AG10803 (cell line): Measurements from ENCODE around the gene POLA2.

Source experiments
- DNase-seq: peaks from one replicate; pipeline ENCODE4 v3.0.0; 2010; ENCODE audit warnings: low read depth
- H3K4me3 ChIP-seq: 2 replicates; pipeline ENCODE4 v1.5.1; 2011; ENCODE audit warnings: mild to moderate bottlenecking, low read length, control low read depth
- CTCF ChIP-seq: conservative IDR thresholded peaks from 2 replicates; pipeline ENCODE4 v1.5.1; 2011; ENCODE audit warnings: mild to moderate bottlenecking, low read length, control low read depth, inconsistent platforms

Gene POLA2

GRCh38 chr11:65316227-65317024 lies 54.7 kb downstream of the POLA2 start:
- no peak; the same call in 1 of the 2 replicates for TF ChIP-seq CTCF
- H3K4me3 ChIP-seq, result peak overlapping the region; percentile 94
- DNase-seq, result peak; percentile 100

DNA sequence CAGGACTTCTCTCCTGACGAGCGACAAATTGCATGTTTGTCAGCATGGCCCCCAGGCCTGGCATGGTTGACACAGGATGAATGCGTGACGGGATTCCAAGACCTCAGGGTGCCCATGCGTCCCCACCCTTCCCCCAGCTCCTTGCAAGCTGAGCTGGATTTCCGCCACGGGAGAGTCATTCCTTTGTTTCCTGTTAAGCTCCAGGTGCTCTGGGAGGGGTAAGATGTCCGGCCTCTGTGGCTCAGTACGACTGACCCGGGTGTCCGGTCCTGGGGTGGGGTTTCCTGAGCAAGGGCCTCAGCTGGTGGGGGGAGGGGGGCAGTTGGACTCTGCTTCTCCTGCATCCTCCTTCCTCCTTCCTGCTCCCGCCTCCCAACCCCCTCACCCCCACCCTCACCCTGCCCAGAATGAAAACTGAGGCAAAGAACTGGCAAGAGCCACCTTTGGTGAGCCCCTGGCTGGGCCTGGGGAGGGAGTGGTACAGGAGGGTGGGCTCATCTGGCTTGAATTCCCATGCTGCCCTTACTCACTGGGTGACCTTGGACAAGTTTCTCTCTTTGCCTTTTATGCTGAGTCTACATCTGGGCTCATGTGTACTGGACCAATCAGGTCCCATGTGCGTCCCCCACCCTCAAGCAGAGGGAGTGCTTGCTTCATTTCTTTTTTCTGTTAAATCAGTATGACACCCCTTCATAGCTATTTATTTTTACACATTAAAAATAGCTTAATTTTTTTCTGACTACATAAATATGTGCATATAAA lies 55.4 kb downstream of the POLA2 start:
- peak overlapping the region; percentile 94 for H3K4me3 ChIP-seq
- DNase-seq, result peak; percentile 94
- TF ChIP-seq CTCF, result 0 out of 2 replicates have a peak, but pooled peaks have one; percentile 15

DNA sequence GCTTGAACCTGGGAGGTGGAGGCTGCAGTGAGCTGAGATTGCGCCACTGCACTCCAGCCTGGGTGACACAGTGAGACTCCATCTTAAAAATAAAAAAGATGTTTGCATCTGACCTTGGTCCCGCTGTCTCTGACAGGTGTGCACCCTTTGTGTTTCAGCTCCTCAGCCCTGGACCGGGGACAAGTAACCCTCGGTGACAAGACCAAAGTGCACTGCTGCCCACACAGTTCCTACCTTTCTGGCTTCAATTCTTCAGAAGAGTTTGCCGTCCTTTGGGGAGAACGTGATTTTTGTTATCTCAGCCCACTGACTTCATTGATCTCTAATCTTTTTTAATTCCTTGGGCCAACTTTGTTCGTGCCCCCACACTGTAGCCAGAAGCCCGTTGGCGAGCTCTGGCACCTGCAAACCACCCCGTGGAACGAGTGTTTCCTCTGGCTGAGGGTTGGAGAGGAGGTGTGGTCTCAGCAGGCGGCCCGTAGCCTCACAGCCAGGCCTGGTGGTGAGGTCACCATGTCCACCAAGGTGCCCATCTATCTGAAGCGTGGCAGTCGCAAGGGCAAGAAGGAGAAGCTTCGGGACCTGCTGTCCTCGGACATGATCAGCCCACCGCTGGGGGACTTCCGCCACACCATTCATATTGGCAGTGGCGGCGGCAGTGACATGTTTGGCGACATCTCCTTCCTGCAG lies 58.8 kb downstream of the POLA2 start:
- DNase-seq, result no peak
- H3K4me3 ChIP-seq, result no peak overlapping the region
- no peak for TF ChIP-seq CTCF

- no peak for TF ChIP-seq CTCF
- DNase-seq, result no peak
- H3K4me3 ChIP-seq, result no peak overlapping the region
These were observed 59.3 kb downstream of the POLA2 start for GRCh38 chr11:65321076-65321475.

DNA sequence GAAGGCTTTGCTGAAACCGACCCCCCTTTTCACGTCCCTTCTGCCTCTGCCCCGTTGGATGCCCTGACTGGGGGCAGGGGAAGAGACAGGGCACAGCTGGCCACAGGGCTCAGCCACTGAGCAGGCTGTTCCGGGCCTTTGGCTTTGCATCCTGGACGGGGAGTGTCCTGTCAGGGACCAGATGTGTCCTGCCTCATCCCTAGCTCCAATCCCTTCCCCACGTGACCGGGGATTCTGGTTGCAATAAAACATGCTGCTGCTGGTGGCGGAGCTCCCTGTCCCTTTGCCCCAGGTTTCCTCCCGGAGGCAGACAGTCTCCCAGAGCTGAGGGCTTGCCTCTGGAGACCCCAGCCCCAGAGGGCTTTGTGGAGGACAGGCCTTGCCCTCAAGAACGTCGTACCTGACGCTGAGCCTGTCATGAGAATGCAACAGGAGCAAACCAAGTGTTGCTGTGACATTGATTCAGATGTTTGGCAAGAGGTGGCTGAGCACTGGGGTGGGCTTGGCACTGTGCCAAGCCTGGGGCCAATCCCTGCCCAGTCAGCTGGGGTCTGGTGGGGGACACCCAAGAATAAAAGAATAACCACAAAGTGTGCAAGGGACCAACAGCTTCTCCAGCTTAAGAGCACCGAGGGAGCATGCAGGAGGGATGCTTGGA lies 60.2 kb downstream of the POLA2 start:
- no peak for TF ChIP-seq CTCF
- H3K4me3 ChIP-seq, result no peak overlapping the region

DNA sequence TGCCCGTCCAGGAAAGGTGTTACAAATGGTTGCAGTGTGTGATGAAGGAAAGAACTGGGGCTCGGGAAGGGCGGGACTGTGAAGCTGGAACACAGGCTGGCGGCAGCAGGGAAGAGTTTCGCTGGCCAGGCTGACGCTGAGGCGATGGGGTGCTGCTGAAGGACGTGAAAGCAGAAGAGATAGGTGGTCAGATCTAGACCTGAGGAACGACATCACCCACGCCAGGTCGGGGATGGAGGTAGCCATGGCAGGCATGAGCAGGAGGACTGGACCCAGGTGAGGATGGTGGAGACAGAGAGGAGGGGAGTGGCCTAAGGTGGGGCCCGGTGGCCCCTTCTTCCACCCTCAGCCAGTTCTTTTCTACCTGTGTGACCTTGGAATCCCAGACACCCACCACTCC lies 62.1 kb downstream of the POLA2 start:
- DNase-seq, result no peak
- TF ChIP-seq CTCF, result no peak

More for the DNA sequence above, 60.2 kb downstream of the POLA2 start:
- no peak for DNase-seq

More for the DNA sequence above, 62.1 kb downstream of the POLA2 start:
- no peak overlapping the region for H3K4me3 ChIP-seq
